Neural crest cell (in vitro differentiated cells): ENCODE results near the gene DYNC1H1. TPM values are rescaled to one million over a fixed set of nuclear protein-coding genes. Genes with fewer than 3 reads are reported as not detected.
"Not testable (repeated sequence)": the region's sequence is repeated elsewhere in the genome, so short reads cannot be mapped to it uniquely, and the experiment has no call there.

Experiments used
- DNase-seq: peaks from one replicate; pipeline ENCODE4 v3.0.0; 2021; ENCODE audit warnings: low read depth, mixed read lengths, low spot score
- H3K27ac Mint-ChIP-seq: one replicate; pipeline ENCODE4 v1.8.0; 2021; ENCODE audit warnings: mild to moderate bottlenecking, mixed read lengths; ENCODE audit not compliant: unreplicated experiment
- H3K27me3 Mint-ChIP-seq: 2 replicates; pipeline ENCODE4 v1.8.0; 2021; ENCODE audit warnings: low read depth, mild to moderate bottlenecking, mixed read lengths
- H3K36me3 Mint-ChIP-seq: 2 replicates; pipeline ENCODE4 v1.8.0; 2021; ENCODE audit warnings: low read depth, mild to moderate bottlenecking, mixed read lengths
- H3K4me1 Mint-ChIP-seq: 2 replicates; pipeline ENCODE4 v1.8.0; 2021; ENCODE audit warnings: mixed read lengths
- H3K4me3 Mint-ChIP-seq: one replicate; pipeline ENCODE4 v1.8.0; 2021; ENCODE audit warnings: mild to moderate bottlenecking, mixed read lengths
- H3K9me3 Mint-ChIP-seq: 2 replicates; pipeline ENCODE4 v1.8.0; 2021; ENCODE audit warnings: mixed read lengths
- CTCF ChIP-seq: fragments of 200-600 bp; sonication (generic); conservative IDR thresholded peaks from 2 replicates; pipeline ENCODE4 v1.5.0; 2021; ENCODE audit warnings: antibody characterized with exemption, mild to moderate bottlenecking
- total RNA-seq: library from RNA; stranded (reverse); gene quantifications from 2 replicates; pipeline ENCODE4 v1.2.1, GENCODE V29; 2021

The DYNC1H1 gene
- total RNA-seq, 1 donor from 2014 or later: 528 TPM

- DNase-seq: no peak
- no peak overlapping the region for H3K4me3 Mint-ChIP-seq
- H3K9me3 Mint-ChIP-seq: peaks cover 2% of the 10 kb centered on the region
- no peak for TF ChIP-seq CTCF
- peaks cover 17% of the 10 kb centered on the region for H3K36me3 Mint-ChIP-seq
- H3K4me1 Mint-ChIP-seq: peaks cover 15% of the 10 kb centered on the region
- H3K27me3 Mint-ChIP-seq: no peaks in the 10 kb centered on the region
- no peak overlapping the region for H3K27ac Mint-ChIP-seq
Measured at GRCh38 chr14:102074415-102074964, 110.1 kb downstream of the DYNC1H1 start.

- Mint-ChIP-seq H3K4me1 (peaks cover 10% of the 10 kb centered on the region), H3K27ac (no peak overlapping the region), H3K36me3 (peaks cover 21% of the 10 kb centered on the region), H3K27me3 (no peaks in the 10 kb centered on the region), H3K4me3 (no peak overlapping the region), H3K9me3 (peaks cover 2% of the 10 kb centered on the region)
- TF ChIP-seq CTCF: no peak
- DNase-seq: no peak
Measured at GRCh38 chr14:102075155-102075554, 110.8 kb downstream of the DYNC1H1 start.

GRCh38 chr14:102077382-102077709, 113.0 kb downstream of the DYNC1H1 start:
- TF ChIP-seq CTCF: no peak
- H3K4me1 Mint-ChIP-seq: peaks cover 16% of the 10 kb centered on the region
- no peaks in the 10 kb centered on the region for H3K27me3 Mint-ChIP-seq
- no peak overlapping the region for H3K4me3 Mint-ChIP-seq
- H3K9me3 Mint-ChIP-seq: peaks cover 2% of the 10 kb centered on the region
- no peak overlapping the region for H3K27ac Mint-ChIP-seq
- no peak for DNase-seq
- peaks cover 39% of the 10 kb centered on the region for H3K36me3 Mint-ChIP-seq

- H3K4me1 Mint-ChIP-seq: peaks cover 23% of the 10 kb centered on the region
- peak overlapping the region; percentile 49 for H3K4me3 Mint-ChIP-seq
- peaks cover 45% of the 10 kb centered on the region for H3K36me3 Mint-ChIP-seq
- not testable (repeated sequence) for H3K27me3 Mint-ChIP-seq, DNase-seq, H3K9me3 Mint-ChIP-seq
- H3K27ac Mint-ChIP-seq: peak overlapping the region; percentile 57
Measured at GRCh38 chr14:102078361-102078791, 114.0 kb downstream of the DYNC1H1 start.

GRCh38 chr14:102078831-102079699, 114.7 kb downstream of the DYNC1H1 start:
- Mint-ChIP-seq H3K9me3 (peaks cover 2% of the 10 kb centered on the region), H3K36me3 (peaks cover 50% of the 10 kb centered on the region), H3K27ac (no peak overlapping the region), H3K27me3 (no peaks in the 10 kb centered on the region), H3K4me1 (peaks cover 30% of the 10 kb centered on the region), H3K4me3 (peak overlapping the region; percentile 54)
- no peak for TF ChIP-seq CTCF
- DNase-seq: no peak

GRCh38 chr14:102079700-102079979, 115.3 kb downstream of the DYNC1H1 start:
- TF ChIP-seq CTCF: no peak
- Mint-ChIP-seq H3K27me3 (no peaks in the 10 kb centered on the region), H3K9me3 (no peaks in the 10 kb centered on the region), H3K27ac (no peak overlapping the region), H3K4me3 (no peak overlapping the region), H3K36me3 (peaks cover 51% of the 10 kb centered on the region), H3K4me1 (peaks cover 35% of the 10 kb centered on the region)
- no peak for DNase-seq
